OCI-M2 (cell line): ENCODE measurements around the gene ARHGAP4.

ENCODE experiments used
- DNase-seq: peaks from one replicate; lab custom pipeline; 2025; ENCODE audit not compliant: unreplicated experiment; lab: John Stamatoyannopoulos, UW

ARHGAP4 gene

DNA sequence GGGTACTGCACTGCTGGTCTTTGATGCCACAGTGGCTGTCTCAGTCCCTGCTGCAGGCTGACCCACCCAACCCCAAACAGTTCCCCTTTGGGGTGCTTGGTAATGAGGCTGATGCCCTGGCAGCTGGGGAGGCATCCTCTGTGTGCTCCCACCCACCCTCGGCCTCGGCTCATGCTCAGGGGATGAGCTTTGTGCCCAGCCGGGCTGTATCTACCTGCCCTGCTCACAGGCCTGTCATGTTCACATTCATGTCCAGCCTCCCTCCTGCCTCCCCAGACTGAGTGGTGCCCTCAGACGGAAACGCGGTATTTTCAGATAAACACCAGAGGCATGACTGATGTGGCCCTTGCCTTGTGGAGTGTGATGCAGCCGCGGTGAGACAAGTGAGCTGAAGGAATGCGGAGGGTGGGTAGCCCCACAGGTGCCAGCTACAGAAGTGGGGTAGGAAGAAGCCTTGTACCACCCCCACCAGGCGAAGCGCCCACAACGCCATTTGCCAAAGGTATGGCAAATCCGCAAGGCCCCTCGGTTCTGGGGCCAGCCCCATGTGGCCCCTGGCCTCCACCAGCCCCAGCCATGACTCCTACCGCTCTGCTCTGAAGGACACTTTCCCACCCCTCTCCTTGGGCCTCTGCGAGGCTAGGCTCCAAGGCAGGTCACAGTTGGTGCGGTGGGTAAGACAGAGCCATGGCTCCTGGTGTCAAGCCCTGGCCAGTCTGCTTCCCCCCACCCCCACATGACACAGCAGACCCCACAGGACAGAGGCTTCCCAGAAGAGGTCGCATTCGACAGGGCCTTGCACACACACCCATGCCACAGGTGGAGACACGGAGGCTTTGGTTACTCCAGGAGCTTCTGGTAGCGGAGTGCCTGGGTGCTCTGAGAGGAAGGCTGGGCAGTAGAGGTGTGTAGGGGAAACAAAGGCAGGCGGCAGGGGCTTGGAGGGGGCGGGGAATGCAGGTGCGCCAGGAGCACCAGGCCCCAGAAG, 20.2 kb upstream of the ARHGAP4 start:
- DNase-seq = no peak

DNA sequence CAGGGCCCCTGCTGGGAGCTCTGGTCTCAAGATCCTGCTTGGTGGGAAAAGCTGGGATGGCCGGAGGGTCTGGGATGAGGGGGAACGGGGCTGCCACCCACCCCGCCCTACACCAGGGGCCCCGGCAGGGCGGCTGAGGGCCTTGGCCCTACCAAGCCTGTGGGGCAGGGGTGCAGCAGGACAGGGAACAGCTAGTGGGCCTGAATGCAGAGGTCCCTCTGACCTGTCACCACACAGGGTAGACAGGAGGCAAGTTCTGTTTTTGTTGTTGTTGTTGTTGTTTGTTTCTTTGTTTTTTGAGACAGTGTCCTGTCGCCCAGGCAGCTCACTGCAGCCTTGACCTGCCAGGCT, 18.7 kb upstream of the ARHGAP4 start:
- DNase-seq = no peak

DNA sequence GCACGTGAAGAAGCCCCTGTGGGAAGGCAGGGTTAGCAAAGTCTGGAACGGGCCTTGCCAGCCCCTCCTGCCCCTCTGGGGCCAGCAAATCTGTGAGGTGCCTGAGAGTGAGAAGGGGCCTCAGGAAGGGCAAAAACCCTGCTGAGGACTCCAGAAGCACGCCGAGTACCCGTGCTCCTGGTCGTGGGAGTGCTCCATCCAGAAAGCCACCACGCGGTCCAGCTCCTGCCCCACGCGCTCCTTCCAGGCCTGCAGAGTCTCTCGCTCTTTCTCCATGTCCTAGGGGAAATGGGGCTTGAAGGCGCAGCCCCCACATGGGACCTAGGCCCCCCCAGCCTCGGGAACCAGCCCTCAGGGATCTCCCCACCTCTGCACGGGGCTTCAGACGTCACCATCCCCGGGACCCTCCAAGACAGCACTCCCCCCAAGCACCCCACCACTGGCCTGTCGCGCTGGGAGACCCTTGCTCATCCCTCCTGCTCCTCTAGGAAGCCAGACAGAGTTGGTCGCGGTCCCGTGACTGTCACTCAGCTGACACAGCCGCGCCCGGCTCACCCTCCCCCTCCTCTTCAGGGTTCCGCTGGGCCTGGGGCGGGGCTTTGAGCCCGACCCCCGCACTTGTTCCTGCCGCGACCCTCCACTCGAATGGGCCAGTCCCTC, 18.2 kb upstream of the ARHGAP4 start, which contains the start of gene RENBP:
Gene RENBP, minus strand, starts transcription at position 504 of the 660 bp plus-strand sequence. Its CDS starts 33 bp downstream, at position 471.
- DNase-seq = no peak

DNA sequence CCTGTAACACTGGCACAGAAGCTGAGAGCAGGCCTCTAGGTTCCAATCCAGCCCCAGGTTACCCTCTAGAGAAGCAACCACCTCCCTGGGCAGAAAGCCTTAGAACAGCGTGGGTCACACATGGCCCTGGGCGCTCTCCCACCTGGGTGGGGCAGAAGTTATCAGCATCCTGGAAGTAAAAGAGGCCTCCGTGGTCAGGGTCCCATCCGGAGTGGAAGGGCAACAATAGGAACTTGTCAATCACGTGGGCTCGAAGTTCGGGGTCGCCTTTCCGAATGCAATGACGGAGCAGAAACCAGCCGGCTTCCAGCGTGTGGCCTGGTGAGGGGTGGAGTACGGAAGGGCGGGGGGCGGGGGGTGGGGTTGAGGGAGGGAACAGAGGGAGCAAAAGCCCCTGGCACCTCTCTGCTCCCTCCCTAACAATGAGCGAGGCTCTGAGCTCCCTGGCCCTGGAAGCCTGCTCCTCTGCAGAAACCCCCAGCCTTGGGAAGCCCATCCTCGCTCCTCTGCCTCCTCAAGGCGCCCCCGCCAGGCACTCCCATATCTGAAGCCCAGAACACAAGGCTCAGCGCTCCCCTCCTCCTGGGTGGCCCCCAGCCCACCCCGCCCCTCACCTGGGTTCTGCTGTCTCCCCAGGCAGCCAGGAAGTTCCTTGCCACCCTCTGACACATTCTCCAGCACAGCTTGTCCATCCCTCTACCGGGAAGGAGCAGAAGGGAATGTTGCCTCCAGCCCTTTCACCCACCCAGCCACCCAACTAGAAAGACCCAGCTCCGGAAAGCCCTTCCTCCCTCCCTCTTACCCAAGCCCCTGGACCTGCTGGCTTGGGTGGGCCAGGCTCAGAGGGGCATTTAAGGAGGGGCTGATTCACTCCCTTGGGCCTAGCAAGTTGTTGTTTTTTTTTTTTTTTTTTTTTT, 15.5 kb upstream of the ARHGAP4 start:
- no peak for DNase-seq

DNA sequence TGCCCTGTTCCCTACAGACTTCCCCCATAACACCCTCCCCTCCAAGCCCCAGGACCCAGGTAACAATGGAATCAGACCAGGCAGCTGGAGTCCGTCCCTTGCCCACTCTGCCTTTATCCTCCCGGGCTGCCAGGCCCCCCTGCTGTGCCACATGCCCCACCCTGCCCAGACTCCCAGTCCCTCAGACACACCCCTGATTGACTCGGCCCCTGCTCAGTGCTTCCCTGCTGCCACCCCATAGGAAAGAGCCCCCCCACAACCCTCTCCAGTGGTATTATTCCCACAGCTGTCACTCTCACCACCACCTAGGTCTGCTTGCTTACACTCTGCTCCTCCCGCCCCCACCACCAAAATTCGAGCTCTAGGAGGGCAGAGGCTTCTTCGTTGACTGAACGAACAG, 13.5 kb upstream of the ARHGAP4 start:
- no peak for DNase-seq

DNA sequence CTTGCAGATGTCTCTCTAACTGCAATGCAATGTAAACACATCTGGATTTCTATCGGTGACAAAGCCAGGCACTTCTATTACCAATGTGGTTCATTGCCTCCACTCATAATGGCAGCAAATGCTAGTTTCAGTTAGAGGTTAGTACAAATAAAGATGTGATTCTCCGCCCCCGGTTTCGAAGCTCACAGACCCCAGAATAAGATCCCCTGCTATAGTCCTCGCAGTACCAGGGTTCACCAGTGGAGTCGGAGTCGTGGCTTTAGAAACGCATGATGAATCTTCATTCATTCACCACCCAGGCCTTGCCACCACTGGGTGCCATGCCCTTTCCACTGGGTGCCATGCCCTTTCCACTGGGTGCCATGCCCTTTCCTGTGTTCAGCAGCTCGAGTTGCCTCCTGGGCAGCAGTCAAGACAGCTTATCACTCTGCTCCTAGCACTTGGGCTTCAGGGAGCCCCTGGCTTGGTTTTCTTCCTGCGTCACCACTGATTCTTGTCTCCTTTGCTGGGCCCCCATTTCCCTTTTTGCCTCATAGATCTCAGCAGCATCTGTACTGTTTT, 12.2 kb upstream of the ARHGAP4 start:
- DNase-seq = no peak

DNA sequence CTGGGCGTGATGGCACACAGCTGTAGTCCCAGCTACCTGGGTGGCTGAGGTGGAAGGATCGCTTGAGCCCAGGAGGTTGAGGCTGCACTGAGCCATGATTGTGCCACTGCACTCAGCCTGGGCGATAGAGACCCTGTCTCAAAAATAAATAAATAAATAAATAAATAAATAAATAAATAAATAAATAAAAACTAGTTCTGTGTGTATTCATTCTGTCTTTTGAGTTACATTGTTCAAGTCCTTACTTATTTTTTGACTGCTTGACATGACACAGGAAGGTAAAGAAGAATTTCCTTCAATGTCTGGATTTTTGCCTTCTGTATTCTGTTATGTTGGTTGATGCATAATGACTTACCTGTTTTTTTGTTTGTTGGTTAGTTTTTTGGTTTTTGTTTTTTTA, 11.0 kb upstream of the ARHGAP4 start:
- DNase-seq = no peak

DNA sequence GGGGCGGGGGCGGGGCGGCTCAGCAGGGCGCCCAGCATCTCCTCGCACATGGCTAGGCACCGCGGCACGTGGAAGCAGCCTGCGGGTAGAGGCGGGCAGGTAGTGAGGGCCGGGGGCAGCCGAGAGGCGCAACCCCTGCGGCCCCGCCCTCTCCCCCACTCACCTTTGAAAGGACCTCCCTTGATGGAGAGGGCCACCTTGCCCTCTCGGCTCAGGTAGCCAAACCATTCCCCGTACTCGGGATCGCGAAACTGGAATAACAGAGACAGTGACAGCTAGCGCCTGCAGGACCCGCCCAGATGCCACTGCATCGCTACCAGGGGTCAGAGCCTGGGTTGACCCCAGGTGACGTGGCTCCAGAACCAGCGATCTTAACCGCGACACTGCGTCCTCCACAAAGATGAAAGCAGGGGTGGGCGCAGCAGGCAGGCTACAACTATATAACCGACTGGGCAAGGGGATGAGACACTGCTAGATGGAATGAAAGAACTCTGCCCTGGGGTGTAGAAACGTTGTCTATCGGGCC, 9.3 kb upstream of the ARHGAP4 start:
- no peak for DNase-seq

DNA sequence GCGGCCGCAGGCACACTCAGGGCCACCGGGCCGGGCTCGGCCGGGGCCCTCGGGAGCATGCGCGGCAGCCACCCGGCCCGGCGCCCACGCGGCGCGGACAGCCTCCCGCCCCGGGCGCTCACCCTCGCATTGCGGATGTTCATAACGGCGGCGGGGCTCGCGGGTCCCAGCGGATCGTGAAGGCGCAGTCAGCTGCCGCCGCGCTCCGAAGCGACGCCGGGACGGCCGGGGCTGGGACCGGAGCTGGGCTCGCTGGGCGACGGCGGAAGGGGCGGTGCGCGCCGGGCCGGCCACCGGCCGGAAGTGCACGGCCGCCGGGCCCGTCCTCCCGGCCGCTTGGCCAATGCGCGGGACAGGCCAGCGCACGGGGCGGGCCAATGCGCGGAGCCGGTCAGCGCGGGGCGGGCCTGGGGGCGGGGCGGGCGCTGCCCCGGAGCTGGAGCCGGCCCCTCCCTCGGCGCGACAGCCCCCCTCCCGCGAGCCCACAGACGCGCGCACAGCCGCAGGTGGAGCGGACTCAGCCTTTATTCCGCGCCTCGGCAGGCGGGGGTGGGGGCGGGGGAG, 8.8 kb upstream of the ARHGAP4 start, which contains the start of gene NAA10:
Gene NAA10, minus strand, starts transcription at position 276 of the 564 bp plus-strand sequence. Its CDS starts 133 bp downstream, at position 143.
- no peak for DNase-seq

DNA sequence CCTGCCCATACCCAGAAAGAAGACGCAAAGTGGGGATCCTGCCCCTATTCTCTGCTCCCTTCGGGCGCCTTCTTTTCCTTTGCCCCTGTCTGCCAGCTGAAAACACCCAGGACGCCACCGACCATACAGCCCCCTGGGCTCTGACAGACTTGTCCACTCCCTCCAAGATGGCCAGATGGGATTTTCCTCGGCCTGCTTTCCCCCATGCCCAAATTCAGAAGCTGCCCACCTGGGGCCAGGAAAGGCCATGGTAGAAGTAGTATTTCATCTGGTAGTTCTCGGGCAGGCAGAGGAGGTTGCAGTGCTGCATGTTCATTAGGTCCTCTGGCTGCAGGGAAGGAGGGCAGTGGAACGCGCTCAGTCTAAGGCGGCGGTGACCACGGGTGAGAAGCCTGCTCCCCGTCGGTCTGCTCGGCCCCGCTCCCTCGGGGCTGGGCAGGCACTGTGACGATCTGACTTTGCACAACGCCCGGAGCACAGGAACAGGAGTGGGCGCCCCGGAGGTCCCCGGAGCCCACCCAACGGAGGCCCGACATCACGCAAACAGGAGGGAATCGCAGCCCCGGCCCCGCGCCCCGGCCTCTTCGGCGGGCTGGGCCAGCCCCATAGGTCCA, 8.2 kb upstream of the ARHGAP4 start:
- no peak for DNase-seq

DNA sequence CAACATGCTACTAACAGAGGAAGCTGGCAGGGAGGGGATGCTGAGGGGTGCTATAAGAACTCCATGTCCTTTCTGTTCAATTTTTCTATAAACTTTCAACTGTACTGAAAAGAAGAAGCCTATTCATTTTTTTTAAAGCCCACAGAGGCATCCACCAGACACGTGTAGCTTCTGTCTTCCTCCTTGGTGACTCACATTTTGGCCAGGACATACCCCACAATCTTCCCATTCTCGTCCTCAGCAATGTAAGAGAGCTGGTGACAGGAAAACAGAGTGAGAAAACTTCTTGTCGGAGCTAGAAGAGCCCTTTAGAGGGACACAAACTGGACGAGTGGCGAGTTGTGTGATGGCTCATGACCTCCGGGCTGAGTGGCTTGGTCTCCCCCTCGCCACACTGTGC, 7.7 kb upstream of the ARHGAP4 start:
- DNase-seq = no peak

DNA sequence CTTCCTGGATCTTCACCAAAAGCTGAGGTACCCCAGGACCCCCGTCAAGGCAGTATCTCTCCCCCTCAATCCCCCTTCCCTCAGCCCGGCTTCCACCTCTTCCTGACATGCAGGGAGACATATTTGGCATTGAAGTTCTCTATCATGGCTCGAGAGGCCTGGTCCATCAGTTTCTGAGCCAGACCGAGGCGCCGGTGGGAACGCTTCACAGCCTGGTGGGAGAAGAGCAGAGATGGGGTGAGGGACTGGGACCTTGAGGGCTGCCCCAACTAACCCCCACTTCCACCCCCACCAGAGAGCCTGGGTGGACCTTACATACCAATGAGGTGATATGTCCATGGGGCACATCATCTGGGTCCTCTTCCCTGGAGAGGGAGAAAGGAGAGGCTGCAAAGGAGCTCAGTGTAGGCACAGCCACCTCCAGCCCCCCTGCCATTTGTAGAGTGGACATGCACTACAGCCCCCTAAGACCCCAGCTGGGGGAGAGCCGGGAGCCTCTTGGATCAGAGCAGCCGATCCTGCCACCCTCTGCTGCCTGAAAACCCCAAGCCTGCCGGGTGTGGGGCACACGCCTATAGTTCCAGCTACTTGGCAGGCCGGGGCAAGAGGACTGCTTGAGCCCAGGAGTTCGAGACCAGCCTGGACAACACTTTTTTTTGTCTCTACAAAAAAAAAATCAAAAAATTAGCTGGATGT, 6.3 kb upstream of the ARHGAP4 start:
- DNase-seq = no peak

DNA sequence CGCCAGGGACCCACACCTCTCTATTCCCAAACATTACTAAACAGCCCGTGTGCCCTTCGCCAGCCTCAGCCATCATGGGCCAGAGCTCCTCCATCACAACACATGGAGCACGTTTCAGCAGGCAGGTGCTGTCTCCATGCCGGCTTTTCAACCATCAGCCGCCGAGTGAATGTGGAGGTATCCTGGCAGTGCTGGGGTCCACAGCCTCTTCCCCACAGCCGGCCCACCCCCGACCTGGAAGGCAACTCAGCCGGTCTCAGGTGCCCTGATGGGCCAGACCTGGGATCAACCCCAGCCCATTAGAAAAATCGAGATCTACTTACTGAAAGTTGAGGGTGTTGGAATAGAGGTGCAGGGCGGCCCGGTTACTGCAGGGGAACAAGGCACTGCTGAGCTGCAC, 5.7 kb upstream of the ARHGAP4 start:
- no peak for DNase-seq

DNA sequence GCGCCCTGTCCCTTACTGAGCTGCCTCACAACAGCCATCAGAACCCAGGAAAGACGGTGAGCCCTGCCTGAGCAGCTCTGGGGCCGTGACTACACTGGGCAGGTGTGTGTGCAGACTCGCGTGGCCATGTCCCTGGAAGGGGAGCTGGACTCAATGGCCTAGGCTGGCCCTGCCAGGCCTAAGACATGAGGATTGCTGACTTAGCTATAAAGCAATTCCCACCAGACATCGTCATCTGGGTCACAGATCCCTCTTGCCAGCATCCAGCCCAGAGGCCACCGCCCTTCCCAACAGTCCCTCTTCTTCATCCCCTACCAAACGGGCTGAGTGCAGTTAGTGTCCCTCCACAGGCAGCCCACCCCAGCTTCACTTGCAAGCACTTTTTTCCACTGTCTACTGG, 5.1 kb upstream of the ARHGAP4 start:
- no peak for DNase-seq

DNA sequence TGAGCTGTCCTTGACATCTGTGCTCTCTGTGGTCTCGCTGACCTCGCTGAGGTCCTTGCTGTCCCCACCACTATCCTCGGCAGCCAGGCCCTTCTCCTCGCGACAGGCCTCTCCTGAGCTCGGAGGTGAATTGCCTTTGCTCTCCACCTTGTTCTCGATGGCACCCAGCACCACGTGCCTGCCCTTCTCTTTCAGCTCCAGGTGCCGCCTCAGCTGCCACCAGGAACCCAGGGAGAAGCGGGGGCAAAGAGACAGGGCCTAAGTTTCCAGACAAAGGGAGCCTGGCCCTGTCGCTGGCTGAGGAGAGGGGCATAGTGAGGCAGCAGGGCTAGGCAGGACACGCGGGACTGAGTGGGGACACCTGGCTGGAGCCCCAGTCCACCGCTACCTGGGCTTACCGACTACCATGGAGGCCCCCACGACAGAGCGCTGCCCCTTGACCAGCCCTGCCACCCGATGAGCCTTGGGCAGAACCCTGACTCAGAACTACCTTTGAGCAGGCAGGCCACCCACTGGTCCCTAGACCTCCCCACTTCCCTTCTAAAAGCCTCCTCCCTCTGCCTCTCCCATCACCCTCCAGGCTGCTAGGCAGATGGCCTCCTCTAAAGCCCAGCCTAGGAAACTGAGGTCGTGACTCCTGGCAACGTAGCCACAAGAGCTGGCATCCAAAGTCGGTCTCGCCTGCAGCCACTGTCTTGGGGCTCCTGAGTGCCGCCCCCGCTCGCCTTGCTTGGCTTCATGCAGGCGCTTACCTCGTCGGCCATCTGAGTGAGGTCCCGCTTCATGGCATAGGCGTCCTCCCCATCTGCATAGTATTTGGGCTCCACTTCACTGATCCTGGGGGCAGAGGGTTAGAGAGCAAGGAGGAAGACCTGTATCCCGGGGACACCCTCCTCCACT, 4.2 kb upstream of the ARHGAP4 start:
- DNase-seq = no peak

DNA sequence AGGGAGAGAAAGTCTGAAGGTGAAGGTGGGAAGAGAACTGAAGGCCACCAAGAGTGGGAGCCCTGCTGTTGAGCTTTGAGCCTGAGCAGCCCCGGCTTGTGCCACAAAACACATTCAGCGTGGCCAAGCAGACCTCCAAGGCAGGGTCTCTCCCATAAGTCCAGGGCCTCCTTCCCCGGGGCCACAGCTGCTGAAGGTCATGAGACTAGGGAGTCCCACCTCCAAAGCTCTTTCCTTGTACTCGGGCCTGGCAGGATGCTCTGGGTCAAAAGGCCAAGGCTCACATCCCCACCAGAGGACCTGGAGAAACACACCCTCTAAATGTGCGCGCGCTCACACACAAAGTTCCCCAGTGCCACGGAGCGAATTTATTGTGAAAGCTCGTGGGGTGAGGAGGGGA, 3.5 kb upstream of the ARHGAP4 start:
- no peak for DNase-seq

DNA sequence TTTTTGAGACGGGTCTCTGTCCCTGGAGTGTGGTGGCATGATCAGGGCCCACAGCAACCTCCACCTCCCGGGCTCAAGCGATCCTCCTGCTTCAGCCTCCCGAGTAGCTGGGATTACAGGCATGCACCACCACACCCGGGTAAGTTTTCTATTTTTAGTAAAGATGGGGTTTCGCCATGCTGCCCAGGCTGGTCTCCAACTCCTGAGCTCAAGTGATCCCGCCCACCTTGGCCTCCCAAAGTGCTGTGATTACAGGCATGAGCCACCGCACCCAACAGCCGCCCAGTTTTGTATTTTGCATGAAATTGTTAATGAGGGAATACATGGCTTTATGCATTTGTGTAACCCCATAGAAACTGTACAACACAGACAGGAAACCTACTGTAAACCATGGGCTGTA, 2.8 kb upstream of the ARHGAP4 start:
- DNase-seq = no peak
